ENCODE results near the gene CMTM8. TPM values are rescaled to one million over a fixed set of nuclear protein-coding genes. Genes with fewer than 3 reads are reported as not detected.

The CMTM8 gene
- total and polyA plus RNA-seq, 10 of the 15 experiments (the other 5 are each of a cell fraction or from before 2014, with no cell fraction given): 0.11 to 0.23 TPM; not detected in 8

GRCh38 chr3:32383136-32383711 lies 144.7 kb downstream of the CMTM8 start:
- in situ Hi-C loops (cut with MboI) (no loop called here), intact Hi-C loops (cut with micrococcal nuclease; ENCODE audit: unreplicated experiment) (no loop called here)
- H3K79me2 ChIP-seq (ENCODE audit: control insufficient read depth, insufficient read depth, low read length): no peaks in the 10 kb centered on the region
- no peak overlapping the region for H2AFZ ChIP-seq (ENCODE audit: control insufficient read depth, low read depth, low read length)
- H3K36me3 ChIP-seq (ENCODE audit: control insufficient read depth in 2 of 2, insufficient read depth in 2 of 2, low read length in 1 of 2): no peaks in the 10 kb centered on the region
- H3K9me3 ChIP-seq (replicated peaks; ENCODE audit: control insufficient read depth, insufficient read depth, low read length): no peaks in the 10 kb centered on the region
- no TSS peak for BruUV-seq (replicated peaks)
- ChIA-PET POLR2A (no interaction called here), RAD21 (ENCODE audit: unreplicated experiment) (interaction anchor here (0.5 to 1.5 kb wide), 3 partner anchors 8 to 74 kb away, joined by 4 read pairs; no protein-coding TSS in a partner anchor), SMC1A (ENCODE audit: uncharacterized antibody, unreplicated experiment) (interaction anchor here (1.2 to 1.7 kb wide), 3 partner anchors 9 to 90 kb away, joined by 3 read pairs; no protein-coding TSS in a partner anchor), CTCF (interaction anchor here (0.7 to 1.4 kb wide), 7 partner anchors 9 to 90 kb away, joined by 3 to 8 read pairs (median 3); no protein-coding TSS in a partner anchor)
- no peaks in the 10 kb centered on the region; a peak in 1 of 4 replicates for H3K27me3 ChIP-seq (replicated peaks in 1 of 2; ENCODE audit: control insufficient read depth in 2 of 2, insufficient read depth in 2 of 2, low read length in 1 of 2)
- WGBS (ENCODE audit: insufficient coverage, insufficient replicate concordance, low lambda C conversion rate, missing lambda C conversion rate): 24% methylated on average over 2 of the region's 2 CpGs
- no peak overlapping the region for H3K9ac ChIP-seq (ENCODE audit: control insufficient read depth, insufficient read depth, low read length)
- FAIRE-seq (no peak), ATAC-seq (no peak), DNase-seq (ENCODE audit: low read depth, low spot score) (no peak)
- no peak overlapping the region for H3K4me2 ChIP-seq (ENCODE audit: control insufficient read depth, insufficient read depth)
- H3K27ac ChIP-seq (ENCODE audit: control insufficient read depth, insufficient read depth): no peak overlapping the region
- no peak overlapping the region for H3K4me3 ChIP-seq
- no peaks in the 10 kb centered on the region for H4K20me1 ChIP-seq (ENCODE audit: control insufficient read depth, insufficient read depth)
- H3K4me1 ChIP-seq (ENCODE audit: control insufficient read depth, insufficient read depth, low read length): no peaks in the 10 kb centered on the region
- TF ChIP-seq FOXK2 (IDR thresholded peaks at IDR 0.05): no peak
- TF ChIP-seq TCF3 (IDR thresholded peaks at IDR 0.05; ENCODE audit: borderline replicate concordance, insufficient read depth, low read depth, low read length): no peak
- no peak for TF ChIP-seq GATAD2B (conservative IDR thresholded peaks at IDR 0.05; ENCODE audit: low read depth)
- no peak for TF ChIP-seq RAD51 (IDR thresholded peaks at IDR 0.05)
- TF ChIP-seq ASH2L (IDR thresholded peaks at IDR 0.05; ENCODE audit: borderline replicate concordance, low read depth): no peak
- TF ChIP-seq ZBTB4 (CRISPR knock-in tag; IDR thresholded peaks at IDR 0.05): no peak
- TF ChIP-seq E2F8 (IDR thresholded peaks at IDR 0.05; ENCODE audit: low read depth, partially characterized antibody): no peak
- no peak for TF ChIP-seq IKZF2 (IDR thresholded peaks at IDR 0.05)
- no peak for TF ChIP-seq TAF1 (IDR thresholded peaks at IDR 0.05; ENCODE audit: borderline replicate concordance, low read depth, low read length)
- no peak for TF ChIP-seq SREBF2 (IDR thresholded peaks at IDR 0.05; ENCODE audit: low read length)
- no peak for TF ChIP-seq LARP7 (IDR thresholded peaks at IDR 0.05)
- TF ChIP-seq SMAD5 (IDR thresholded peaks at IDR 0.05; ENCODE audit: low read depth): no peak
- TF ChIP-seq RELA (IDR thresholded peaks at IDR 0.05; ENCODE audit: borderline replicate concordance, partially characterized antibody): no peak
- no peak for TF ChIP-seq IRF5 (IDR thresholded peaks at IDR 0.05; ENCODE audit: borderline replicate concordance)
